ENCODE measurements around the gene ACSM3.
"Not testable (repeated sequence)": the region's sequence is repeated elsewhere in the genome, so short reads cannot be mapped to it uniquely, and the experiment has no call there.

DNA sequence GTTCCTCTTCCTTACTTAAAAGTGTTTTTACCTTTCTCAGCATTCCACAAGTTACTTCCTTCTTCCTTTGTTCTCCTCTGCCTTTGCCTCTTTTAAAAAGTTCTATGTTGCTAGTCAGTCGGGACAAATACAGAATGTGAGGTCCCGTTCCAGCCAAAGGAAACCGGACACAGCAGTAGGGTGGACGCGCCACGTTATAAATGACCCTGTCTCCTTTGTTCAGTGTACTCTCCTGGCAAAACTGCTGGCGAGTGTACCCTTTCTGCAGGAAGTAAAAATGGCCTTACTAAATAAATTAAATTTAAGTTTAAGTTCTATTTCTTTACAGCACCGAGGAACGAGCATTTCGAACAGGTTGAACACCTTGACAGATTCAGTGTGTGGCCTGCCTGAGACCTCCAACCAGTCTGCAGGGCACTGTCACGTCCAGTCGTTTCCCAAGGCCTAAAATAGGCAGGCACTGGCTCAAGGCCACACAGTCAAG lies 41.9 kb downstream of the ACSM3 start:
- TF ChIP-seq, protein P1, sequence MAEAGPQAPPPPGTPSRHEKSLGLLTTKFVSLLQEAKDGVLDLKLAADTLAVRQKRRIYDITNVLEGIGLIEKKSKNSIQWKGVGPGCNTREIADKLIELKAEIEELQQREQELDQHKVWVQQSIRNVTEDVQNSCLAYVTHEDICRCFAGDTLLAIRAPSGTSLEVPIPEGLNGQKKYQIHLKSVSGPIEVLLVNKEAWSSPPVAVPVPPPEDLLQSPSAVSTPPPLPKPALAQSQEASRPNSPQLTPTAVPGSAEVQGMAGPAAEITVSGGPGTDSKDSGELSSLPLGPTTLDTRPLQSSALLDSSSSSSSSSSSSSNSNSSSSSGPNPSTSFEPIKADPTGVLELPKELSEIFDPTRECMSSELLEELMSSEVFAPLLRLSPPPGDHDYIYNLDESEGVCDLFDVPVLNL (CRISPR knock-in tag; IDR thresholded peaks at IDR 0.05; ENCODE audit: low read depth) = not testable (repeated sequence)
- TF ChIP-seq, protein P2, sequence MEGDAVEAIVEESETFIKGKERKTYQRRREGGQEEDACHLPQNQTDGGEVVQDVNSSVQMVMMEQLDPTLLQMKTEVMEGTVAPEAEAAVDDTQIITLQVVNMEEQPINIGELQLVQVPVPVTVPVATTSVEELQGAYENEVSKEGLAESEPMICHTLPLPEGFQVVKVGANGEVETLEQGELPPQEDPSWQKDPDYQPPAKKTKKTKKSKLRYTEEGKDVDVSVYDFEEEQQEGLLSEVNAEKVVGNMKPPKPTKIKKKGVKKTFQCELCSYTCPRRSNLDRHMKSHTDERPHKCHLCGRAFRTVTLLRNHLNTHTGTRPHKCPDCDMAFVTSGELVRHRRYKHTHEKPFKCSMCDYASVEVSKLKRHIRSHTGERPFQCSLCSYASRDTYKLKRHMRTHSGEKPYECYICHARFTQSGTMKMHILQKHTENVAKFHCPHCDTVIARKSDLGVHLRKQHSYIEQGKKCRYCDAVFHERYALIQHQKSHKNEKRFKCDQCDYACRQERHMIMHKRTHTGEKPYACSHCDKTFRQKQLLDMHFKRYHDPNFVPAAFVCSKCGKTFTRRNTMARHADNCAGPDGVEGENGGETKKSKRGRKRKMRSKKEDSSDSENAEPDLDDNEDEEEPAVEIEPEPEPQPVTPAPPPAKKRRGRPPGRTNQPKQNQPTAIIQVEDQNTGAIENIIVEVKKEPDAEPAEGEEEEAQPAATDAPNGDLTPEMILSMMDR (IDR thresholded peaks at IDR 0.05 in 2 of 3, conservative IDR thresholded peaks at IDR 0.05 in 1 of 3; ENCODE audit: insufficient read depth in 2 of 3, low read depth in 1 of 3, low read length in 3 of 3) = not testable (repeated sequence)
- TF ChIP-seq EZH2 (IDR thresholded peaks at IDR 0.05; ENCODE audit: borderline replicate concordance, low read depth, low read length); STAG1 (CRISPR knock-in tag; IDR thresholded peaks at IDR 0.05; ENCODE audit: borderline replicate concordance); TCF7L2 (IDR thresholded peaks at IDR 0.05; ENCODE audit: low read depth, low read length); KDM1A (IDR thresholded peaks at IDR 0.05); EP300 (IDR thresholded peaks at IDR 0.05; ENCODE audit: low read length); POLR2A (conservative IDR thresholded peaks at IDR 0.05); POLR2AphosphoS5 (IDR thresholded peaks at IDR 0.05; ENCODE audit: control insufficient read depth, insufficient read depth, low read depth, low read length); CEBPB (tag; IDR thresholded peaks at IDR 0.05); HLTF (IDR thresholded peaks at IDR 0.05): not testable (repeated sequence)
- TF ChIP-seq, protein P3, sequence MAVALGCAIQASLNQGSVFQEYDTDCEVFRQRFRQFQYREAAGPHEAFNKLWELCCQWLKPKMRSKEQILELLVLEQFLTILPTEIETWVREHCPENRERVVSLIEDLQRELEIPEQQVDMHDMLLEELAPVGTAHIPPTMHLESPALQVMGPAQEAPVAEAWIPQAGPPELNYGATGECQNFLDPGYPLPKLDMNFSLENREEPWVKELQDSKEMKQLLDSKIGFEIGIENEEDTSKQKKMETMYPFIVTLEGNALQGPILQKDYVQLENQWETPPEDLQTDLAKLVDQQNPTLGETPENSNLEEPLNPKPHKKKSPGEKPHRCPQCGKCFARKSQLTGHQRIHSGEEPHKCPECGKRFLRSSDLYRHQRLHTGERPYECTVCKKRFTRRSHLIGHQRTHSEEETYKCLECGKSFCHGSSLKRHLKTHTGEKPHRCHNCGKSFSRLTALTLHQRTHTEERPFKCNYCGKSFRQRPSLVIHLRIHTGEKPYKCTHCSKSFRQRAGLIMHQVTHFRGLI (CRISPR knock-in tag; IDR thresholded peaks at IDR 0.05) = not testable (repeated sequence)
- TF ChIP-seq, protein P4, sequence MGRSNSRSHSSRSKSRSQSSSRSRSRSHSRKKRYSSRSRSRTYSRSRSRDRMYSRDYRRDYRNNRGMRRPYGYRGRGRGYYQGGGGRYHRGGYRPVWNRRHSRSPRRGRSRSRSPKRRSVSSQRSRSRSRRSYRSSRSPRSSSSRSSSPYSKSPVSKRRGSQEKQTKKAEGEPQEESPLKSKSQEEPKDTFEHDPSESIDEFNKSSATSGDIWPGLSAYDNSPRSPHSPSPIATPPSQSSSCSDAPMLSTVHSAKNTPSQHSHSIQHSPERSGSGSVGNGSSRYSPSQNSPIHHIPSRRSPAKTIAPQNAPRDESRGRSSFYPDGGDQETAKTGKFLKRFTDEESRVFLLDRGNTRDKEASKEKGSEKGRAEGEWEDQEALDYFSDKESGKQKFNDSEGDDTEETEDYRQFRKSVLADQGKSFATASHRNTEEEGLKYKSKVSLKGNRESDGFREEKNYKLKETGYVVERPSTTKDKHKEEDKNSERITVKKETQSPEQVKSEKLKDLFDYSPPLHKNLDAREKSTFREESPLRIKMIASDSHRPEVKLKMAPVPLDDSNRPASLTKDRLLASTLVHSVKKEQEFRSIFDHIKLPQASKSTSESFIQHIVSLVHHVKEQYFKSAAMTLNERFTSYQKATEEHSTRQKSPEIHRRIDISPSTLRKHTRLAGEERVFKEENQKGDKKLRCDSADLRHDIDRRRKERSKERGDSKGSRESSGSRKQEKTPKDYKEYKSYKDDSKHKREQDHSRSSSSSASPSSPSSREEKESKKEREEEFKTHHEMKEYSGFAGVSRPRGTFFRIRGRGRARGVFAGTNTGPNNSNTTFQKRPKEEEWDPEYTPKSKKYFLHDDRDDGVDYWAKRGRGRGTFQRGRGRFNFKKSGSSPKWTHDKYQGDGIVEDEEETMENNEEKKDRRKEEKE (IDR thresholded peaks at IDR 0.05; ENCODE audit: borderline replicate concordance in 1 of 2, control insufficient read depth in 1 of 2, low read depth in 2 of 2, low read length in 1 of 2) = not testable (repeated sequence)
- TF ChIP-seq, protein P5, sequence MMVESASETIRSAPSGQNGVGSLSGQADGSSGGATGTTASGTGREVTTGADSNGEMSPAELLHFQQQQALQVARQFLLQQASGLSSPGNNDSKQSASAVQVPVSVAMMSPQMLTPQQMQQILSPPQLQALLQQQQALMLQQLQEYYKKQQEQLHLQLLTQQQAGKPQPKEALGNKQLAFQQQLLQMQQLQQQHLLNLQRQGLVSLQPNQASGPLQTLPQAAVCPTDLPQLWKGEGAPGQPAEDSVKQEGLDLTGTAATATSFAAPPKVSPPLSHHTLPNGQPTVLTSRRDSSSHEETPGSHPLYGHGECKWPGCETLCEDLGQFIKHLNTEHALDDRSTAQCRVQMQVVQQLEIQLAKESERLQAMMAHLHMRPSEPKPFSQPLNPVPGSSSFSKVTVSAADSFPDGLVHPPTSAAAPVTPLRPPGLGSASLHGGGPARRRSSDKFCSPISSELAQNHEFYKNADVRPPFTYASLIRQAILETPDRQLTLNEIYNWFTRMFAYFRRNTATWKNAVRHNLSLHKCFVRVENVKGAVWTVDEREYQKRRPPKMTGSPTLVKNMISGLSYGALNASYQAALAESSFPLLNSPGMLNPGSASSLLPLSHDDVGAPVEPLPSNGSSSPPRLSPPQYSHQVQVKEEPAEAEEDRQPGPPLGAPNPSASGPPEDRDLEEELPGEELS (CRISPR knock-in tag; IDR thresholded peaks at IDR 0.05; ENCODE audit: borderline replicate concordance) = not testable (repeated sequence)

Measured in K562 (cell line).